Adrenal gland (tissue), 5 donors: Measurements from ENCODE around the gene TM2D1.

Experiments
- POLR2A ChIP-seq, 2 donors: fragments of 450-650 bp; IDR thresholded peaks; one replicate each; pipeline ENCODE4 v1.6.1; 2017; ENCODE audit warnings: antibody characterized with exemption in 2 of 2, mild to moderate bottlenecking in 2 of 2, moderate library complexity in 1 of 2
- TF ChIP-seq, protein P1 (sequence below), 6 experiments: fragments of 450-650 bp in 4 of 6; fragments of 200-600 bp in 2 of 6; sonication (generic) in 1 of 6; IDR thresholded peaks; 1 replicate in 5 of 6; 2 replicates in 1 of 6; pipeline versions ENCODE4 v1.5.1 to v1.8.0; 2016 to 2021; ENCODE audit warnings: antibody characterized with exemption in 6 of 6, mild to moderate bottlenecking in 2 of 6, moderate library complexity in 1 of 6
- donor health status: DM: no; HTN: no; CAD: no.

DNA sequence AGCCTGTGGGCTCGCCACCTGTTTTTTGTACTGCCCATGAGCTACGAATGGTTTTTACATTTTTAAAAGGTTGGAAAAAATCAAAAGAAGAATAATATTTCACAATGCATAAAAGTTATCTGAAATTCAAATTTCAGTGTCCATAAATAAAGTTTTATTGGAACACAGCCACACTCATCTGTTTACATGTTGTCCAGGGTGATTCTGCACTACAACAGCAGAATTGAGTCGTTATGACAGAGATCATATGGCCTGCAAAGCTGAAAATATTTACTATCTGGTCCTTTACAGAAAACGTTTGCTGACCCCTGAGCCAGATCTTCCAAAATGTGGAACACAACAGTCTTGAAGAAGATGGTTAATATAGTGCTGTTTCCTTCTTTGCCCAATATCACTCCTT is 89.4 kb downstream of the TM2D1 start:
- TF ChIP-seq, protein P1, sequence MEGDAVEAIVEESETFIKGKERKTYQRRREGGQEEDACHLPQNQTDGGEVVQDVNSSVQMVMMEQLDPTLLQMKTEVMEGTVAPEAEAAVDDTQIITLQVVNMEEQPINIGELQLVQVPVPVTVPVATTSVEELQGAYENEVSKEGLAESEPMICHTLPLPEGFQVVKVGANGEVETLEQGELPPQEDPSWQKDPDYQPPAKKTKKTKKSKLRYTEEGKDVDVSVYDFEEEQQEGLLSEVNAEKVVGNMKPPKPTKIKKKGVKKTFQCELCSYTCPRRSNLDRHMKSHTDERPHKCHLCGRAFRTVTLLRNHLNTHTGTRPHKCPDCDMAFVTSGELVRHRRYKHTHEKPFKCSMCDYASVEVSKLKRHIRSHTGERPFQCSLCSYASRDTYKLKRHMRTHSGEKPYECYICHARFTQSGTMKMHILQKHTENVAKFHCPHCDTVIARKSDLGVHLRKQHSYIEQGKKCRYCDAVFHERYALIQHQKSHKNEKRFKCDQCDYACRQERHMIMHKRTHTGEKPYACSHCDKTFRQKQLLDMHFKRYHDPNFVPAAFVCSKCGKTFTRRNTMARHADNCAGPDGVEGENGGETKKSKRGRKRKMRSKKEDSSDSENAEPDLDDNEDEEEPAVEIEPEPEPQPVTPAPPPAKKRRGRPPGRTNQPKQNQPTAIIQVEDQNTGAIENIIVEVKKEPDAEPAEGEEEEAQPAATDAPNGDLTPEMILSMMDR (IDR thresholded peaks at IDR 0.05): no peak
- no peak for TF ChIP-seq POLR2A (IDR thresholded peaks at IDR 0.05)
